Activated T-helper 2 cell treated with anti-CD3 and anti-CD28 coated beads, Interferon-gamma antibody, Interleukin-2, Interleukin-4, amounts not matched to agents 10 μg/mL and 5 μg/mL and 100 μg/mL, durations not matched to agents 14 hours and 24 hours and 36 hours (primary cell): Measurements from ENCODE around the gene THRB. TPM values are rescaled to one million over a fixed set of nuclear protein-coding genes. Genes with fewer than 3 reads are reported as not detected.

ENCODE experiments used
- DNase-seq: peaks from one replicate; pipeline ENCODE4 v3.0.0; 2021; ENCODE audit warnings: low spot score
- H3K27ac Mint-ChIP-seq: one replicate; pipeline ENCODE4 v1.8.0; 2021; ENCODE audit warnings: mixed read lengths
- H3K27me3 Mint-ChIP-seq: one replicate; pipeline ENCODE4 v1.8.0; 2021; ENCODE audit warnings: low read depth, mixed read lengths
- H3K36me3 Mint-ChIP-seq: one replicate; pipeline ENCODE4 v1.8.0; 2021; ENCODE audit warnings: low read depth, mixed read lengths
- H3K4me1 Mint-ChIP-seq: one replicate; pipeline ENCODE4 v1.8.0; 2021; ENCODE audit warnings: low read depth, mixed read lengths
- H3K4me3 Mint-ChIP-seq: one replicate; pipeline ENCODE4 v1.8.0; 2021; ENCODE audit warnings: low read depth, mild to moderate bottlenecking, moderate library complexity, mixed read lengths
- H3K9me3 Mint-ChIP-seq: one replicate; pipeline ENCODE4 v1.8.0; 2021; ENCODE audit warnings: mixed read lengths
- intact Hi-C: fragments of 100-400 bp; cut with micrococcal nuclease; formaldehyde crosslinking; loops from one replicate; pipeline ENCODE4 v1.15.1; 2023
- total RNA-seq: library from RNA; stranded (reverse); gene quantifications from 2 replicates; pipeline ENCODE4 v1.2.3, GENCODE V29; 2022

The THRB gene
- total RNA-seq, 1 donor from 2014 or later, result not detected

- Mint-ChIP-seq H3K9me3 (no peaks in the 10 kb centered on the region), H3K27me3 (peaks cover 4% of the 10 kb centered on the region), H3K27ac (no peak overlapping the region), H3K4me1 (no peaks in the 10 kb centered on the region), H3K4me3 (no peak overlapping the region), H3K36me3 (no peaks in the 10 kb centered on the region)
- no peak for DNase-seq
- intact Hi-C loops, result no loop called here
These were observed 12.5 kb upstream of the THRB start for GRCh38 chr3:24506966-24507775.

- Mint-ChIP-seq H3K27ac (no peak overlapping the region), H3K4me3 (no peak overlapping the region), H3K4me1 (no peaks in the 10 kb centered on the region), H3K36me3 (no peaks in the 10 kb centered on the region), H3K27me3 (peaks cover 4% of the 10 kb centered on the region), H3K9me3 (no peaks in the 10 kb centered on the region)
- intact Hi-C loops, result no loop called here
- DNase-seq, result no peak
These were observed 11.3 kb upstream of the THRB start for GRCh38 chr3:24505691-24506550.

- DNase-seq, result no peak
- Mint-ChIP-seq H3K27ac (no peak overlapping the region), H3K9me3 (no peaks in the 10 kb centered on the region), H3K4me1 (no peaks in the 10 kb centered on the region), H3K27me3 (peaks cover 4% of the 10 kb centered on the region), H3K36me3 (no peaks in the 10 kb centered on the region), H3K4me3 (no peak overlapping the region)
- intact Hi-C loops, result no loop called here
These were observed 10.1 kb upstream of the THRB start for GRCh38 chr3:24504772-24505171.

- no peak for DNase-seq
- no peak overlapping the region for H3K4me3 Mint-ChIP-seq
- H3K9me3 Mint-ChIP-seq, result no peaks in the 10 kb centered on the region
- peaks cover 4% of the 10 kb centered on the region for H3K27me3 Mint-ChIP-seq
- H3K27ac Mint-ChIP-seq, result no peak overlapping the region
- H3K36me3 Mint-ChIP-seq, result no peaks in the 10 kb centered on the region
- H3K4me1 Mint-ChIP-seq, result no peaks in the 10 kb centered on the region
- intact Hi-C loops, result no loop called here
These were observed 9.0 kb upstream of the THRB start for GRCh38 chr3:24503616-24504113.

GRCh38 chr3:24502690-24503089 lies 8.0 kb upstream of the THRB start:
- intact Hi-C loops, result no loop called here
- Mint-ChIP-seq H3K4me1 (no peaks in the 10 kb centered on the region), H3K27me3 (peaks cover 5% of the 10 kb centered on the region), H3K36me3 (no peaks in the 10 kb centered on the region), H3K9me3 (no peaks in the 10 kb centered on the region), H3K27ac (no peak overlapping the region), H3K4me3 (no peak overlapping the region)
- no peak for DNase-seq

- DNase-seq, result no peak
- Mint-ChIP-seq H3K9me3 (no peaks in the 10 kb centered on the region), H3K27ac (no peak overlapping the region), H3K36me3 (no peaks in the 10 kb centered on the region), H3K27me3 (peaks cover 21% of the 10 kb centered on the region), H3K4me3 (no peak overlapping the region), H3K4me1 (no peaks in the 10 kb centered on the region)
- intact Hi-C loops, result no loop called here
These were observed 6.2 kb upstream of the THRB start for GRCh38 chr3:24500806-24501205.

GRCh38 chr3:24499991-24500390 lies 5.3 kb upstream of the THRB start:
- Mint-ChIP-seq H3K4me3 (no peak overlapping the region), H3K27ac (no peak overlapping the region), H3K27me3 (peaks cover 26% of the 10 kb centered on the region), H3K9me3 (no peaks in the 10 kb centered on the region), H3K36me3 (no peaks in the 10 kb centered on the region), H3K4me1 (peaks cover 2% of the 10 kb centered on the region)
- DNase-seq, result no peak
- intact Hi-C loops, result loop anchor here (10.0 kb wide), 1 partner anchor 185 kb away; no protein-coding TSS in a partner anchor

- intact Hi-C loops, result loop anchor here (10.0 kb wide), 1 partner anchor 186 kb away; no protein-coding TSS in a partner anchor
These were observed 4.1 kb upstream of the THRB start for GRCh38 chr3:24498796-24499195.

GRCh38 chr3:24498391-24498790 lies 3.7 kb upstream of the THRB start:
- peaks cover 38% of the 10 kb centered on the region for H3K27me3 Mint-ChIP-seq
- peaks cover 2% of the 10 kb centered on the region for H3K4me1 Mint-ChIP-seq
- no peak for DNase-seq
- no peak overlapping the region for H3K27ac Mint-ChIP-seq
- intact Hi-C loops, result loop anchor here (10.0 kb wide), 1 partner anchor 186 kb away; no protein-coding TSS in a partner anchor
- no peaks in the 10 kb centered on the region for H3K36me3 Mint-ChIP-seq
- H3K9me3 Mint-ChIP-seq, result no peaks in the 10 kb centered on the region
- no peak overlapping the region for H3K4me3 Mint-ChIP-seq

More at GRCh38 chr3:24498796-24499195, 4.1 kb upstream of the THRB start:
- Mint-ChIP-seq H3K36me3 (no peaks in the 10 kb centered on the region), H3K27ac (no peak overlapping the region), H3K27me3 (peaks cover 34% of the 10 kb centered on the region), H3K4me1 (peaks cover 2% of the 10 kb centered on the region), H3K4me3 (no peak overlapping the region), H3K9me3 (no peaks in the 10 kb centered on the region)
- DNase-seq, result no peak

- H3K4me3 Mint-ChIP-seq, result no peak overlapping the region
- H3K27ac Mint-ChIP-seq, result no peak overlapping the region
- DNase-seq, result no peak
- H3K27me3 Mint-ChIP-seq, result peaks cover 42% of the 10 kb centered on the region
- no peaks in the 10 kb centered on the region for H3K36me3 Mint-ChIP-seq
- intact Hi-C loops, result loop anchor here (10.0 kb wide), 1 partner anchor 187 kb away; no protein-coding TSS in a partner anchor
- peaks cover 2% of the 10 kb centered on the region for H3K4me1 Mint-ChIP-seq
- no peaks in the 10 kb centered on the region for H3K9me3 Mint-ChIP-seq
These were observed 3.3 kb upstream of the THRB start for GRCh38 chr3:24497942-24498341.

GRCh38 chr3:24496529-24497482 lies 2.2 kb upstream of the THRB start:
- Mint-ChIP-seq H3K27me3 (peaks cover 45% of the 10 kb centered on the region), H3K4me1 (peaks cover 2% of the 10 kb centered on the region), H3K27ac (no peak overlapping the region), H3K36me3 (no peaks in the 10 kb centered on the region), H3K4me3 (no peak overlapping the region), H3K9me3 (no peaks in the 10 kb centered on the region)
- intact Hi-C loops, result loop anchor here (10.0 kb wide), 1 partner anchor 188 kb away; no protein-coding TSS in a partner anchor
- DNase-seq, result no peak
